KMS-11 (cell line): ENCODE data around the gene UBQLNL.

Source experiments
- H2AFZ ChIP-seq: fragments of 200-600 bp; sonication (generic); 2 replicates; pipeline ENCODE4 v1.6.1; 2016; ENCODE audit warnings: antibody characterized with exemption, mixed run types, low read depth
- H3K27ac ChIP-seq: fragments of 200-600 bp; sonication (generic); 2 replicates; pipeline ENCODE4 v1.6.1; 2016; ENCODE audit warnings: mild to moderate bottlenecking, mixed run types
- H3K27me3 ChIP-seq: fragments of 200-600 bp; sonication (generic); 2 replicates; pipeline ENCODE4 v1.6.1; 2017; ENCODE audit warnings: mild to moderate bottlenecking, low read depth, mixed run types, moderate library complexity; ENCODE audit not compliant: insufficient read depth
- H3K36me3 ChIP-seq: fragments of 200-600 bp; sonication (generic); 2 replicates; pipeline ENCODE4 v1.6.1; 2017; ENCODE audit warnings: mild to moderate bottlenecking, mixed run types; ENCODE audit not compliant: insufficient read depth
- H3K4me1 ChIP-seq: fragments of 200-600 bp; sonication (generic); 2 replicates; pipeline ENCODE4 v1.6.1; 2016; ENCODE audit warnings: mild to moderate bottlenecking, low read depth, mixed run types; ENCODE audit not compliant: poor library complexity, severe bottlenecking
- H3K4me2 ChIP-seq: fragments of 200-600 bp; sonication (generic); 2 replicates; pipeline ENCODE4 v1.7.0; 2016; ENCODE audit warnings: mild to moderate bottlenecking, mixed run types
- H3K4me3 ChIP-seq: fragments of 200-600 bp; sonication (generic); IDR thresholded peaks from 2 replicates; pipeline ENCODE4 v1.6.1; 2017; ENCODE audit warnings: low read depth, low read length, mixed read lengths; ENCODE audit not compliant: insufficient read depth
- H3K79me2 ChIP-seq: fragments of 200-600 bp; sonication (generic); 2 replicates; pipeline ENCODE4 v1.6.1; 2016; ENCODE audit warnings: low read depth, mixed run types; ENCODE audit not compliant: insufficient read depth
- H3K9ac ChIP-seq: fragments of 200-600 bp; sonication (generic); 2 replicates; pipeline ENCODE4 v1.6.1; 2016; ENCODE audit warnings: mild to moderate bottlenecking, mixed run types
- H4K20me1 ChIP-seq: fragments of 200-600 bp; sonication (generic); 2 replicates; pipeline ENCODE4 v1.6.1; 2016; ENCODE audit warnings: mild to moderate bottlenecking, mixed run types; ENCODE audit not compliant: insufficient read depth
- CTCF ChIP-seq: fragments of 200-600 bp; sonication (generic); conservative IDR thresholded peaks from 2 replicates; pipeline ENCODE4 v1.6.1; 2017; ENCODE audit warnings: low read depth, mild to moderate bottlenecking, antibody characterized with exemption, low read length, moderate library complexity, mixed read lengths

UBQLNL gene

GRCh38 chr11:5546457-5546856 is 30.0 kb upstream of the UBQLNL start:
- no peak overlapping the region for H3K4me3 ChIP-seq
- H4K20me1 ChIP-seq, result no peaks in the 10 kb centered on the region
- H3K36me3 ChIP-seq, result no peaks in the 10 kb centered on the region
- H3K9ac ChIP-seq, result no peak overlapping the region
- H3K27ac ChIP-seq, result no peak overlapping the region
- H2AFZ ChIP-seq, result no peak overlapping the region
- H3K4me1 ChIP-seq, result no peaks in the 10 kb centered on the region
- no peak for TF ChIP-seq CTCF
- no peaks in the 10 kb centered on the region for H3K79me2 ChIP-seq
- H3K27me3 ChIP-seq, result no peaks in the 10 kb centered on the region
- no peak overlapping the region for H3K4me2 ChIP-seq

- Histone ChIP-seq H4K20me1 (no peaks in the 10 kb centered on the region), H3K27ac (no peak overlapping the region), H2AFZ (no peak overlapping the region), H3K4me3 (no peak overlapping the region), H3K27me3 (no peaks in the 10 kb centered on the region), H3K4me1 (no peaks in the 10 kb centered on the region), H3K4me2 (no peak overlapping the region), H3K9ac (no peak overlapping the region), H3K79me2 (no peaks in the 10 kb centered on the region), H3K36me3 (no peaks in the 10 kb centered on the region)
- TF ChIP-seq CTCF, result no peak
Observed at GRCh38 chr11:5541427-5541826, 24.9 kb upstream of the UBQLNL start.

- Histone ChIP-seq H3K27ac (no peak overlapping the region), H3K27me3 (no peaks in the 10 kb centered on the region), H3K4me1 (no peaks in the 10 kb centered on the region), H2AFZ (no peak overlapping the region), H3K36me3 (no peaks in the 10 kb centered on the region), H3K4me2 (no peak overlapping the region), H3K4me3 (no peak overlapping the region), H3K79me2 (no peaks in the 10 kb centered on the region), H4K20me1 (no peaks in the 10 kb centered on the region), H3K9ac (no peak overlapping the region)
- TF ChIP-seq CTCF, result no peak
Observed at GRCh38 chr11:5536482-5536881, 20.0 kb upstream of the UBQLNL start.

GRCh38 chr11:5534046-5534445 is 17.5 kb upstream of the UBQLNL start:
- TF ChIP-seq CTCF, result no peak
- H4K20me1 ChIP-seq, result no peaks in the 10 kb centered on the region
- H3K79me2 ChIP-seq, result no peaks in the 10 kb centered on the region
- no peak overlapping the region for H3K27ac ChIP-seq
- no peak overlapping the region for H3K4me3 ChIP-seq
- H3K4me1 ChIP-seq, result no peaks in the 10 kb centered on the region
- H2AFZ ChIP-seq, result no peak overlapping the region
- H3K4me2 ChIP-seq, result no peak overlapping the region
- H3K27me3 ChIP-seq, result no peaks in the 10 kb centered on the region
- no peak overlapping the region for H3K9ac ChIP-seq
- H3K36me3 ChIP-seq, result no peaks in the 10 kb centered on the region
